ENCODE measurements around the gene SLC35G3. TPM values are rescaled to one million over a fixed set of nuclear protein-coding genes. Genes with fewer than 3 reads are reported as not detected.

The SLC35G3 gene
- total and polyA plus RNA-seq, 10 of the 15 experiments (the other 5 are each of a cell fraction or from before 2014, with no cell fraction given): not detected

DNA sequence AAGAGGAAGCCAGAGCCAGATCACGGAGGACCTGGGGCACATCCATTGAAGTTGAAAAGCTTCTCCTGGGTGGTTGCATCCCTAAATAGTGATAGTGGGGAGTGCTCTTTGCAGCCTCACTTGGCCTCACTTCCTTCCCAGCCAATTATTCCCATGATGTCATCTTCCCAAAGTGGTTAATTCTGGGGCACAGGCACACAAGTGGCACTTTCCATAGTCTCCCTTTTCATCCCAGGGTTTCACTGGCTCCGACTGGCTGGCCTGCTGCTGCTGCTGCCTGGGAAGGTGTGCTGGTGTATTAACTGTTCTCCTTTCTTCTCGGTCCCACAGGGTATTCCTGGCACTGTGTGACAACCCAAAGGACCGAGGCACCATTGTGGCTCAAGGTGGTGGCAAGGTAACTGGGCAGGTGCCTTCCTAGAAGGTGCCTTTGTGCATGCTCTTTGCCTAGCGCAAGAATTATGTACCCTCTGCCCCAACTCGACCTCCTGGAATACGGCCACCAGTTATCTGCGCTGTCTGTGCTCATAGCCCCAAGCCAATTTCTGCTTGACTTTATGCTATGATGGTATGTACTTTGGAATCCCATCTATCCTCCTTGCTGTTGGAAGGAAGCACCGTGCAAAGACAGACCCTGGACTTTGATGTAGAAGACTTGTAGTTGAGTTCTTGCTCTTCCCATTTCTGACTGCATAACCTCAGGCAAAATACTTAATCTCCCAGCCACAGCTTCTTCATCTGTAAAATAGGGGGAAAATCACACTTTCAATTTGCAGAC is 18.4 kb downstream of the SLC35G3 start:
- in situ Hi-C loops (cut with MboI): no loop called here
- TF ChIP-seq MXI1 (IDR thresholded peaks at IDR 0.05; ENCODE audit: low read depth, low read length) (no peak), ZZZ3 (IDR thresholded peaks at IDR 0.05; ENCODE audit: control insufficient read depth, insufficient read length, low read depth) (no peak), SIX5 (IDR thresholded peaks at IDR 0.05; ENCODE audit: low read depth, low read length, severe bottlenecking) (no peak), RBBP5 (conservative IDR thresholded peaks at IDR 0.05) (no peak), SP1 (IDR thresholded peaks at IDR 0.05; ENCODE audit: low read depth, low read length) (no peak), SMC3 (IDR thresholded peaks at IDR 0.05; ENCODE audit: borderline replicate concordance, low read length) (no peak), SPI1 (IDR thresholded peaks at IDR 0.05; ENCODE audit: borderline replicate concordance, insufficient read depth, low read depth, low read length) (no peak), PML (IDR thresholded peaks at IDR 0.05; ENCODE audit: low read length) (no peak)
- TF ChIP-seq, protein P1, sequence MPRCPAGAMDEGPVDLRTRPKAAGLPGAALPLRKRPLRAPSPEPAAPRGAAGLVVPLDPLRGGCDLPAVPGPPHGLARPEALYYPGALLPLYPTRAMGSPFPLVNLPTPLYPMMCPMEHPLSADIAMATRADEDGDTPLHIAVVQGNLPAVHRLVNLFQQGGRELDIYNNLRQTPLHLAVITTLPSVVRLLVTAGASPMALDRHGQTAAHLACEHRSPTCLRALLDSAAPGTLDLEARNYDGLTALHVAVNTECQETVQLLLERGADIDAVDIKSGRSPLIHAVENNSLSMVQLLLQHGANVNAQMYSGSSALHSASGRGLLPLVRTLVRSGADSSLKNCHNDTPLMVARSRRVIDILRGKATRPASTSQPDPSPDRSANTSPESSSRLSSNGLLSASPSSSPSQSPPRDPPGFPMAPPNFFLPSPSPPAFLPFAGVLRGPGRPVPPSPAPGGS (IDR thresholded peaks at IDR 0.05; ENCODE audit: borderline replicate concordance, insufficient read depth, low read depth, low read length, poor library complexity, severe bottlenecking): no peak
- TF ChIP-seq, protein P2, sequence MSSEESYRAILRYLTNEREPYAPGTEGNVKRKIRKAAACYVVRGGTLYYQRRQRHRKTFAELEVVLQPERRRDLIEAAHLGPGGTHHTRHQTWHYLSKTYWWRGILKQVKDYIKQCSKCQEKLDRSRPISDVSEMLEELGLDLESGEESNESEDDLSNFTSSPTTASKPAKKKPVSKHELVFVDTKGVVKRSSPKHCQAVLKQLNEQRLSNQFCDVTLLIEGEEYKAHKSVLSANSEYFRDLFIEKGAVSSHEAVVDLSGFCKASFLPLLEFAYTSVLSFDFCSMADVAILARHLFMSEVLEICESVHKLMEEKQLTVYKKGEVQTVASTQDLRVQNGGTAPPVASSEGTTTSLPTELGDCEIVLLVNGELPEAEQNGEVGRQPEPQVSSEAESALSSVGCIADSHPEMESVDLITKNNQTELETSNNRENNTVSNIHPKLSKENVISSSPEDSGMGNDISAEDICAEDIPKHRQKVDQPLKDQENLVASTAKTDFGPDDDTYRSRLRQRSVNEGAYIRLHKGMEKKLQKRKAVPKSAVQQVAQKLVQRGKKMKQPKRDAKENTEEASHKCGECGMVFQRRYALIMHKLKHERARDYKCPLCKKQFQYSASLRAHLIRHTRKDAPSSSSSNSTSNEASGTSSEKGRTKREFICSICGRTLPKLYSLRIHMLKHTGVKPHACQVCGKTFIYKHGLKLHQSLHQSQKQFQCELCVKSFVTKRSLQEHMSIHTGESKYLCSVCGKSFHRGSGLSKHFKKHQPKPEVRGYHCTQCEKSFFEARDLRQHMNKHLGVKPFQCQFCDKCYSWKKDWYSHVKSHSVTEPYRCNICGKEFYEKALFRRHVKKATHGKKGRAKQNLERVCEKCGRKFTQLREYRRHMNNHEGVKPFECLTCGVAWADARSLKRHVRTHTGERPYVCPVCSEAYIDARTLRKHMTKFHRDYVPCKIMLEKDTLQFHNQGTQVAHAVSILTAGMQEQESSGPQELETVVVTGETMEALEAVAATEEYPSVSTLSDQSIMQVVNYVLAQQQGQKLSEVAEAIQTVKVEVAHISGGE (CRISPR knock-in tag; IDR thresholded peaks at IDR 0.05): no peak
- TF ChIP-seq, protein P3, sequence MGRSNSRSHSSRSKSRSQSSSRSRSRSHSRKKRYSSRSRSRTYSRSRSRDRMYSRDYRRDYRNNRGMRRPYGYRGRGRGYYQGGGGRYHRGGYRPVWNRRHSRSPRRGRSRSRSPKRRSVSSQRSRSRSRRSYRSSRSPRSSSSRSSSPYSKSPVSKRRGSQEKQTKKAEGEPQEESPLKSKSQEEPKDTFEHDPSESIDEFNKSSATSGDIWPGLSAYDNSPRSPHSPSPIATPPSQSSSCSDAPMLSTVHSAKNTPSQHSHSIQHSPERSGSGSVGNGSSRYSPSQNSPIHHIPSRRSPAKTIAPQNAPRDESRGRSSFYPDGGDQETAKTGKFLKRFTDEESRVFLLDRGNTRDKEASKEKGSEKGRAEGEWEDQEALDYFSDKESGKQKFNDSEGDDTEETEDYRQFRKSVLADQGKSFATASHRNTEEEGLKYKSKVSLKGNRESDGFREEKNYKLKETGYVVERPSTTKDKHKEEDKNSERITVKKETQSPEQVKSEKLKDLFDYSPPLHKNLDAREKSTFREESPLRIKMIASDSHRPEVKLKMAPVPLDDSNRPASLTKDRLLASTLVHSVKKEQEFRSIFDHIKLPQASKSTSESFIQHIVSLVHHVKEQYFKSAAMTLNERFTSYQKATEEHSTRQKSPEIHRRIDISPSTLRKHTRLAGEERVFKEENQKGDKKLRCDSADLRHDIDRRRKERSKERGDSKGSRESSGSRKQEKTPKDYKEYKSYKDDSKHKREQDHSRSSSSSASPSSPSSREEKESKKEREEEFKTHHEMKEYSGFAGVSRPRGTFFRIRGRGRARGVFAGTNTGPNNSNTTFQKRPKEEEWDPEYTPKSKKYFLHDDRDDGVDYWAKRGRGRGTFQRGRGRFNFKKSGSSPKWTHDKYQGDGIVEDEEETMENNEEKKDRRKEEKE (IDR thresholded peaks at IDR 0.05): no peak

More for the DNA sequence above, 18.4 kb downstream of the SLC35G3 start:
- BruUV-seq (replicated peaks): no TSS peak
- Histone ChIP-seq H3K27me3 (replicated peaks in 1 of 2; ENCODE audit: control insufficient read depth in 2 of 2, insufficient read depth in 2 of 2, low read length in 1 of 2) (peaks cover 0 to 4% of the 10 kb centered on the region in 2 experiments; a peak in 1 of 4 replicates), H3K9me3 (replicated peaks; ENCODE audit: control insufficient read depth, insufficient read depth, low read length) (no peaks in the 10 kb centered on the region), H2AFZ (ENCODE audit: control insufficient read depth, low read depth, low read length) (no peak overlapping the region), H3K36me3 (ENCODE audit: control insufficient read depth in 2 of 2, insufficient read depth in 2 of 2, low read length in 1 of 2) (no peaks in the 10 kb centered on the region), H3K4me2 (ENCODE audit: control insufficient read depth, insufficient read depth) (no peak overlapping the region), H3K4me3 (no peak overlapping the region), H3K4me1 (ENCODE audit: control insufficient read depth, insufficient read depth, low read length) (no peaks in the 10 kb centered on the region), H3K79me2 (ENCODE audit: control insufficient read depth, insufficient read depth, low read length) (no peaks in the 10 kb centered on the region), H3K9ac (ENCODE audit: control insufficient read depth, insufficient read depth, low read length) (no peak overlapping the region), H4K20me1 (ENCODE audit: control insufficient read depth, insufficient read depth) (no peaks in the 10 kb centered on the region), H3K27ac (ENCODE audit: control insufficient read depth, insufficient read depth) (no peak overlapping the region)
- CTCF ChIA-PET: no interaction called here
- no peak for DNase-seq (ENCODE audit: low read depth, low spot score)
- whole genome bisulfite sequencing (ENCODE audit: insufficient coverage, insufficient replicate concordance, low lambda C conversion rate, missing lambda C conversion rate): 40% methylated on average over 9 of the region's 9 CpGs
- SMC1A ChIA-PET (ENCODE audit: uncharacterized antibody, unreplicated experiment): no interaction called here
- POLR2A ChIA-PET: no interaction called here
- no peak for FAIRE-seq
- intact Hi-C loops (cut with micrococcal nuclease; ENCODE audit: unreplicated experiment): no loop called here
- ATAC-seq: no peak
- RAD21 ChIA-PET (ENCODE audit: unreplicated experiment): no interaction called here

Data from GM12878 (cell line).